NCI-H2081 (cell line): ENCODE measurements around the gene DHRS7B.

Experiments used
- DNase-seq, 2 experiments: peaks; one replicate each; lab custom pipeline; 2025; lab: John Stamatoyannopoulos, UW

DHRS7B gene

DNA sequence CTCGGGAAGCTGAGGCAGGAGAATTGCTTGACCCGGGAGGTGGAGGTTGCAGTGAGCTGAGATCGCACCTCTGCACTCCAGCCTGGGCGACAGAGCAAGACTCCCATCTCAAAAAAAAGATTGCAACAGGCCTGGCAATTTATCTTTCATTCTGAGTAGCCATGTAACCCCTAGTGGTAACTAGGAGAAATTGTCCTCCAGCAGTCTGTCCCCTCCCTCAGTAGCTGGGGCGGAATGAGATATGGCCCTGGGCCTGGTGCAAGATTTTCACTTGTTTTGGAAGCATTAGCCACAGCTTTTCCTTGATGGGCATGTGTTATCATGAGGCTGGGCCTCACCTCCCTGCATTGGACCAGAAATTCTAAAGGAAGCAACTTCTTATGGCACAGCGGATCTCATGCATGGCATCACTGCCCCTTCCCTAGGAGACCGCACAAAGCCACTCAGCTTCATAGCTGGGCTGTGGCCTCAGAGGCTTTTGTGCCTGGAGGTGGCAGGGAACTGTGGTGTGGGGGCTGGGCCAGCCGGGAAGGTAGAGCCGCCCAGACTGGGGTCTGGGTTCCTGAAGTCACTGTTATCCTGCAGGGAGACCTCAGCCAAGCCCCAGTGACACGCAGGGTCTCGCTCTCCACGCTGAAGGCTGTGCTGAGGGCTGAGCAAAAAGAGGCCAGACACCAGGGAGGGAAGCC, 113.1 kb downstream of the DHRS7B start:
- DNase-seq = no peak

DNA sequence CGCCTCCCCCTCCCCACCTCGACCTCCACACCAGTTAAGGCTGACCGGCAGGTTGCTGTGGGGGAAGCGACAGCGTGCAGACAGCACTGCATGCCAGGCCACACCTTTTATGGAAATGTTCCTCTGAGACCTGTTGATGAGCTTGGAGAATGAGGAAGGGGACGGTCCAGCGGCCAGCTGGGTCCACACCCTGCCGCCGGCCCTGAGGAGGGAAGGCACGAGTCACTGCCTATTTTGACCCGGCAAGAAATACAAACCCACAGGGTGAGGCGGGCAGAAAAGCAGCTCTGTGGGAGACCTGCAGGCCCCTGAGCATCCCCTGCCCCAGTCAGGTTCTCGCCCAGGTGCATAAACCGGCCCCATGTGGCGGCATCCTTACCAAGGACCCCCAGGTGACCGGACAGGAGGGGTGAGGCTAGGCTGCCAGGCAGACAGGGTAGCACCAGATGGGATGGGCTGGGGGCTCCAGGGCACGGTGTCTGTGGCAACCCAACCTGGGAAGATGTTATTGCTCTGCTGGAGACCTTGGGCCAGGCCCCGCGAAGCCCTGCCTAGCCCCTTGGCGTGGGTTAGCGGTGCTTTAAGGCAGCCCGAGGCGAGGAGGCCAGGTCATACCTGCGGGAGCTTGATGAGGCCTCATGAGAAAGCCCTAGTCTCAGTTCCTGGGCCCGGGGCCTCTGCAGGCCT, 113.7 kb downstream of the DHRS7B start:
- DNase-seq = no peak
